ENCODE data around the gene WARS2.

GRCh38 chr1:119083980-119084379 lies 56.5 kb downstream of the WARS2 start:
- TF ChIP-seq CTCF (IDR thresholded peaks at IDR 0.05; ENCODE audit: poor library complexity) (no peak), EZH2phosphoT487 (IDR thresholded peaks at IDR 0.05; ENCODE audit: low read depth, severe bottlenecking, unreplicated experiment) (no peak), EZH2 (IDR thresholded peaks at IDR 0.05; ENCODE audit: borderline replicate concordance) (no peak)

Measured in hepatocyte (in vitro differentiated cells).